HEK293 (cell line): ENCODE results near the gene DBN1.

ENCODE experiments used
- CTCF ChIA-PET: fragments of 350-600 bp; formaldehyde crosslinking; extraction: SDS; loops from one replicate; lab custom pipeline; 2021; ENCODE audit warnings: antibody characterized with exemption; lab: Yijun Ruan, JAX
- POLR2A ChIA-PET: fragments of 300-600 bp; formaldehyde crosslinking; extraction: SDS; loops from one replicate; lab custom pipeline; 2020; ENCODE audit warnings: antibody characterized with exemption, inconsistent platforms; lab: Yijun Ruan, JAX
- H3K27ac ChIP-seq: fragments of 200-500 bp; sonication (Bioruptor generic); 2 replicates; pipeline ENCODE4 v1.5.1; 2014; ENCODE audit warnings: low read depth, low read length, control low read depth, inconsistent platforms; ENCODE audit errors: extremely low read depth
- H3K36me3 ChIP-seq, 2 experiments: fragments of 200-500 bp in 1 of 2; sonication (Bioruptor generic) in 1 of 2; 1 replicate in 1 of 2; 2 replicates in 1 of 2; pipeline ENCODE4 v1.5.1; 2014 to 2017; ENCODE audit warnings: inconsistent platforms in 2 of 2, low read length in 2 of 2; ENCODE audit not compliant: control insufficient read depth in 2 of 2, insufficient read depth in 1 of 2
- H3K4me1 ChIP-seq: fragments of 200-500 bp; sonication (Bioruptor generic); 2 replicates; pipeline ENCODE4 v1.5.1; 2014; ENCODE audit warnings: mild to moderate bottlenecking, low read length, inconsistent platforms; ENCODE audit not compliant: control insufficient read depth, insufficient read depth
- H3K4me3 ChIP-seq: 2 replicates; pipeline ENCODE4 v1.5.1; 2011; ENCODE audit warnings: low read depth, mild to moderate bottlenecking, control low read depth, low read length, moderate library complexity
- H3K9me3 ChIP-seq: fragments of 200-500 bp; sonication (Bioruptor generic); 2 replicates; pipeline ENCODE4 v1.5.1; 2014; ENCODE audit warnings: low read depth, low read length, inconsistent platforms; ENCODE audit not compliant: control insufficient read depth, insufficient read depth
- GFI1B ChIP-seq: fragments of 450-650 bp; formaldehyde crosslinking; IDR thresholded peaks from 2 replicates; pipeline ENCODE4 v1.5.1; 2016; ENCODE audit warnings: missing biosample characterization, missing genetic modification characterization
- GLIS1 ChIP-seq: fragments of 450-650 bp; formaldehyde crosslinking; IDR thresholded peaks from 2 replicates; pipeline ENCODE4 v1.5.1; 2016; ENCODE audit warnings: missing biosample characterization, missing genetic modification characterization
- GLIS2 ChIP-seq: fragments of 450-650 bp; formaldehyde crosslinking; IDR thresholded peaks from 2 replicates; pipeline ENCODE4 v1.5.1; 2016; ENCODE audit warnings: missing biosample characterization, missing genetic modification characterization
- IKZF3 ChIP-seq: fragments of 450-650 bp; IDR thresholded peaks from 2 replicates; pipeline ENCODE4 v1.5.0; 2018; ENCODE audit warnings: missing biosample characterization, mild to moderate bottlenecking, missing genetic modification characterization, moderate library complexity
- SALL2 ChIP-seq: fragments of 450-650 bp; formaldehyde crosslinking; IDR thresholded peaks from 2 replicates; pipeline ENCODE4 v1.5.0; 2017; ENCODE audit warnings: missing biosample characterization, mild to moderate bottlenecking, missing genetic modification characterization, borderline replicate concordance
- SCRT1 ChIP-seq: fragments of 450-650 bp; formaldehyde crosslinking; IDR thresholded peaks from 2 replicates; pipeline ENCODE4 v1.5.1; 2016; ENCODE audit warnings: missing biosample characterization, missing genetic modification characterization, borderline replicate concordance
- SP7 ChIP-seq: fragments of 450-650 bp; formaldehyde crosslinking; IDR thresholded peaks from 2 replicates; pipeline ENCODE4 v1.5.1; 2016; ENCODE audit warnings: missing biosample characterization, missing genetic modification characterization
- ZIC2 ChIP-seq: fragments of 450-650 bp; formaldehyde crosslinking; IDR thresholded peaks from 2 replicates; pipeline ENCODE4 v1.5.1; 2016; ENCODE audit warnings: missing biosample characterization, missing genetic modification characterization
- ZNF140 ChIP-seq: fragments of 450-650 bp; formaldehyde crosslinking; IDR thresholded peaks from 2 replicates; pipeline ENCODE4 v1.5.1; 2016; ENCODE audit warnings: missing biosample characterization, missing genetic modification characterization
- ZNF274 ChIP-seq, 2 experiments: fragments of 200-500 bp in 1 of 2; fragments of 450-650 bp in 1 of 2; sonication (Bioruptor generic) in 1 of 2; formaldehyde crosslinking in 1 of 2; IDR thresholded peaks; 2 replicates each; pipeline versions ENCODE4 v1.5.1 to v1.6.1; 2014 to 2016; ENCODE audit warnings: borderline replicate concordance in 1 of 2, inconsistent platforms in 1 of 2, low read length in 1 of 2, missing biosample characterization in 1 of 2, missing genetic modification characterization in 1 of 2
- ZNF292 ChIP-seq: fragments of 450-650 bp; formaldehyde crosslinking; IDR thresholded peaks from 2 replicates; pipeline ENCODE4 v1.5.1; 2016; ENCODE audit warnings: low read depth, missing biosample characterization, missing genetic modification characterization, borderline replicate concordance
- ZNF335 ChIP-seq: fragments of 450-650 bp; formaldehyde crosslinking; conservative IDR thresholded peaks from 2 replicates; pipeline ENCODE4 v1.5.1; 2016; ENCODE audit warnings: missing biosample characterization, missing genetic modification characterization
- ZNF398 ChIP-seq: fragments of 450-650 bp; formaldehyde crosslinking; IDR thresholded peaks from 2 replicates; pipeline ENCODE4 v1.5.1; 2017; ENCODE audit warnings: missing biosample characterization, missing genetic modification characterization
- ZNF423 ChIP-seq: fragments of 450-650 bp; formaldehyde crosslinking; IDR thresholded peaks from 2 replicates; pipeline ENCODE4 v1.5.1; 2016; ENCODE audit warnings: missing biosample characterization, missing genetic modification characterization
- ZNF510 ChIP-seq: fragments of 450-650 bp; formaldehyde crosslinking; IDR thresholded peaks from 2 replicates; pipeline ENCODE4 v1.5.1; 2018; ENCODE audit warnings: mild to moderate bottlenecking, missing genetic modification characterization, missing biosample characterization; ENCODE audit not compliant: insufficient replicate concordance
- ZNF560 ChIP-seq: fragments of 450-650 bp; formaldehyde crosslinking; IDR thresholded peaks from 2 replicates; pipeline ENCODE4 v1.5.1; 2017; ENCODE audit warnings: missing biosample characterization, missing genetic modification characterization, borderline replicate concordance
- ZNF600 ChIP-seq: fragments of 450-650 bp; formaldehyde crosslinking; IDR thresholded peaks from 2 replicates; pipeline ENCODE4 v1.5.1; 2016; ENCODE audit warnings: missing biosample characterization, missing genetic modification characterization
- ZNF610 ChIP-seq: fragments of 450-650 bp; formaldehyde crosslinking; IDR thresholded peaks from 2 replicates; pipeline ENCODE4 v1.5.1; 2016; ENCODE audit warnings: missing biosample characterization, missing genetic modification characterization, borderline replicate concordance
- ZNF660 ChIP-seq: fragments of 450-650 bp; IDR thresholded peaks from 2 replicates; pipeline ENCODE4 v1.5.1; 2018; ENCODE audit warnings: missing biosample characterization, mild to moderate bottlenecking, missing genetic modification characterization
- ZNF704 ChIP-seq: fragments of 450-650 bp; formaldehyde crosslinking; IDR thresholded peaks from 2 replicates; pipeline ENCODE4 v1.5.1; 2016; ENCODE audit warnings: missing biosample characterization, missing genetic modification characterization
- ZNF791 ChIP-seq: fragments of 450-650 bp; formaldehyde crosslinking; IDR thresholded peaks from 2 replicates; pipeline ENCODE4 v1.5.1; 2016; ENCODE audit warnings: missing biosample characterization, missing genetic modification characterization
- ZXDB ChIP-seq: fragments of 450-650 bp; formaldehyde crosslinking; IDR thresholded peaks from 2 replicates; pipeline ENCODE4 v1.5.1; 2016; ENCODE audit warnings: missing biosample characterization, missing genetic modification characterization
- TF ChIP-seq, protein P1 (sequence below): fragments of 450-650 bp; formaldehyde crosslinking; IDR thresholded peaks from 2 replicates; pipeline ENCODE4 v1.5.1; 2016; ENCODE audit warnings: missing biosample characterization, missing genetic modification characterization
- TF ChIP-seq, protein P2 (sequence below): fragments of 450-650 bp; formaldehyde crosslinking; IDR thresholded peaks from 2 replicates; pipeline ENCODE4 v1.5.1; 2017; ENCODE audit warnings: missing biosample characterization, missing genetic modification characterization

The DBN1 gene

DNA sequence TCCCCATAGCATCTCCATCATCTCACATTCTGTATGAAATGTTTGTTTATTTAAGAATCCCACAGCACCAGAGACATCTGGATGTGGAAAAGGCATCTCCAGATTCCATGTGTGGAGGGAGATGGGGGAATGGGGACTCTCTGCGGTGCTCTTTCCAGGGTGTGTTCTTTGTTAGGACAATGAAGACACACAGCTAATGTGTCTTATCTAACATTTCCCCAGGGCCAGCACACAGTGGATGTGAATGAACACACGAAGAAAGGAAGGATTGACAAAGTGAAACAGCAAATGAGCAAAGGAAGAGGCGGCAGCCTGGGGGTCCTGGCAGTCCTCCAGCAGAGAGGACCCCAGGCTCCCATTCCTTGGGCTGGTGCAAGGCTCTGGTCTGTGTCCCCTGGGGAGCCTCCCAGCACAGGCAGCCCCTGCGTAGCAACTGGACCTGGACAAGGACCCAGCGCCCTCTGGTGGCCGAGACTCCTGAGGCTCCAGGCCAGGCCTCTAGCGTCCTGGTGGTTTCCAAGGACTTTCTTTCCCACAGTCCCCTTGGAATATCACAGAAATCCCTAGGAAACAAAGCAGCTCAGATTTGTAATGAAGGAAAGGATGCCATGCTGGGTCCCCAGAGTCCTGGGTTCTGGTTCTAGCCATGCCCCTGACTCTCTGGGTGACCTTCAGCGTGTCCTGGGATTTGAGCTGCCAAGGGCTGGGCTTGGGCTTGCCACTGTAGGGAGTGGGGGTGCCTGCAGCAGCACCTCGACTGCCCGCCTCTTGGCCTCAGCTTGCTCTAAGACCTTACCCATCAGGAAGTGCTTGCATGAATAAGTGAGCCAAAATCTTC, 27.5 kb upstream of the DBN1 start (continued):
- TF ChIP-seq ZNF423: peak; percentile 51
- peak; percentile 49; the same call in 1 of the 2 replicates for TF ChIP-seq ZNF600
- no peak for TF ChIP-seq ZNF398
- peak; percentile 95 for TF ChIP-seq GLIS2 (tag by site-specific recombination)
- peak; percentile 67 for TF ChIP-seq ZNF335 (tag by site-specific recombination)
- 0 out of 2 replicates have a peak, but pooled peaks have one; percentile 29 for TF ChIP-seq SP7 (tag by site-specific recombination)
- TF ChIP-seq, protein P1, sequence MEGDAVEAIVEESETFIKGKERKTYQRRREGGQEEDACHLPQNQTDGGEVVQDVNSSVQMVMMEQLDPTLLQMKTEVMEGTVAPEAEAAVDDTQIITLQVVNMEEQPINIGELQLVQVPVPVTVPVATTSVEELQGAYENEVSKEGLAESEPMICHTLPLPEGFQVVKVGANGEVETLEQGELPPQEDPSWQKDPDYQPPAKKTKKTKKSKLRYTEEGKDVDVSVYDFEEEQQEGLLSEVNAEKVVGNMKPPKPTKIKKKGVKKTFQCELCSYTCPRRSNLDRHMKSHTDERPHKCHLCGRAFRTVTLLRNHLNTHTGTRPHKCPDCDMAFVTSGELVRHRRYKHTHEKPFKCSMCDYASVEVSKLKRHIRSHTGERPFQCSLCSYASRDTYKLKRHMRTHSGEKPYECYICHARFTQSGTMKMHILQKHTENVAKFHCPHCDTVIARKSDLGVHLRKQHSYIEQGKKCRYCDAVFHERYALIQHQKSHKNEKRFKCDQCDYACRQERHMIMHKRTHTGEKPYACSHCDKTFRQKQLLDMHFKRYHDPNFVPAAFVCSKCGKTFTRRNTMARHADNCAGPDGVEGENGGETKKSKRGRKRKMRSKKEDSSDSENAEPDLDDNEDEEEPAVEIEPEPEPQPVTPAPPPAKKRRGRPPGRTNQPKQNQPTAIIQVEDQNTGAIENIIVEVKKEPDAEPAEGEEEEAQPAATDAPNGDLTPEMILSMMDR (tag by site-specific recombination): peak; percentile 81
- TF ChIP-seq ZNF660: peak; percentile 60; the same call in 1 of the 2 replicates
- TF ChIP-seq ZIC2 (tag by site-specific recombination): peak; percentile 78
- no peak for TF ChIP-seq ZNF610 (tag by site-specific recombination)
- TF ChIP-seq GLIS1 (tag by site-specific recombination): peak; percentile 87
- TF ChIP-seq ZNF140 (tag by site-specific recombination): no peak
- TF ChIP-seq, protein P2, sequence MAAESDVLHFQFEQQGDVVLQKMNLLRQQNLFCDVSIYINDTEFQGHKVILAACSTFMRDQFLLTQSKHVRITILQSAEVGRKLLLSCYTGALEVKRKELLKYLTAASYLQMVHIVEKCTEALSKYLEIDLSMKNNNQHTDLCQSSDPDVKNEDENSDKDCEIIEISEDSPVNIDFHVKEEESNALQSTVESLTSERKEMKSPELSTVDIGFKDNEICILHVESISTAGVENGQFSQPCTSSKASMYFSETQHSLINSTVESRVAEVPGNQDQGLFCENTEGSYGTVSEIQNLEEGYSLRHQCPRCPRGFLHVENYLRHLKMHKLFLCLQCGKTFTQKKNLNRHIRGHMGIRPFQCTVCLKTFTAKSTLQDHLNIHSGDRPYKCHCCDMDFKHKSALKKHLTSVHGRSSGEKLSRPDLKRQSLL (tag by site-specific recombination): peak; percentile 95
- TF ChIP-seq ZNF704 (tag by site-specific recombination): no peak
- TF ChIP-seq ZXDB (tag by site-specific recombination): 0 out of 2 replicates have a peak, but pooled peaks have one; percentile 56

DNA sequence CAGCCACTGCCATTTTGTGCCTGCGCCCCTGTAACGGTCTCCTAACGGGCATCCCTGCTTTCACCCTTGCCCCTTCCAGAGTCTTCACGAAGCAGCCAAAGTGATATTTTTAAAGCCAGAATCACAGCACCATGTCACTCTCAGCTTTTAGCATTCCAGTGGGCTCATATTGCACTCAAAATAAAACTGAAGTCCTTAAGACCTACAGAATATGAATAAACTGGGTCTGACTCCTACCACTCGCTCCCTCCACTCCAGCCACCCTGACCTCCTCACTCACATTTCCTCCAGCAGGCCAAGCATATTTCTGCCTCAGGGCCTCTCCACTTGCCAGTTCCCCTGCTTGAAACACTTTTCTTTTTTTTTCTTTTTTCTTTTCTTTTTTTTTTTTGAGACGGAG, 26.4 kb upstream of the DBN1 start:
- H3K4me3 ChIP-seq: no peak overlapping the region
- H3K36me3 ChIP-seq: peaks cover 0 to 9% of the 10 kb centered on the region in 2 experiments; a peak in 1 of 3 replicates
- peaks cover 16% of the 10 kb centered on the region for H3K4me1 ChIP-seq
- CTCF ChIA-PET: interaction anchor here (0.5 to 5.0 kb wide), 12 partner anchors 11 to 190 kb away, joined by 3 to 54 read pairs (median 14); partner anchors contain the start of gene DDX41
- no peak for TF ChIP-seq ZNF292 (tag by site-specific recombination)
- no peak for TF ChIP-seq GFI1B (tag by site-specific recombination)
- no peak for TF ChIP-seq SCRT1 (tag by site-specific recombination)
- no peak for TF ChIP-seq ZNF791 (tag by site-specific recombination)
- no peak for TF ChIP-seq ZNF560 (tag by site-specific recombination)
- TF ChIP-seq ZNF274 (IDR thresholded peaks at IDR 0.05; ENCODE audit: low read length): no peak
- TF ChIP-seq ZNF274 (tag by site-specific recombination; IDR thresholded peaks at IDR 0.05; ENCODE audit: borderline replicate concordance): no peak
- TF ChIP-seq SALL2 (tag by site-specific recombination): no peak
- TF ChIP-seq ZNF510 (tag by site-specific recombination): no peak
- TF ChIP-seq IKZF3: no peak
- H3K9me3 ChIP-seq: no peaks in the 10 kb centered on the region
- H3K27ac ChIP-seq: no peak overlapping the region
- POLR2A ChIA-PET: interaction anchor here (1.7 to 7.0 kb wide), 3 partner anchors 28 to 45 kb away, joined by 6 to 102 read pairs (median 12); partner anchors contain the start of gene DBN1
